HG03469 (cell line): Measurements from ENCODE around the gene ABHD3.
A peak's percentile ranks its signal among the peaks of the same experiment; 100 is the strongest.
"Not testable (repeated sequence)": the region's sequence is repeated elsewhere in the genome, so short reads cannot be mapped to it uniquely, and the experiment has no call there.

Experiments used
- ATAC-seq: cut with Tn5 transposase; IDR thresholded peaks from one replicate; pipeline ENCODE4 v1.9.1; 2021; ENCODE audit warnings: mild to moderate bottlenecking, moderate library complexity, moderate number of reproducible peaks; ENCODE audit not compliant: unreplicated experiment

The ABHD3 gene, protein sequence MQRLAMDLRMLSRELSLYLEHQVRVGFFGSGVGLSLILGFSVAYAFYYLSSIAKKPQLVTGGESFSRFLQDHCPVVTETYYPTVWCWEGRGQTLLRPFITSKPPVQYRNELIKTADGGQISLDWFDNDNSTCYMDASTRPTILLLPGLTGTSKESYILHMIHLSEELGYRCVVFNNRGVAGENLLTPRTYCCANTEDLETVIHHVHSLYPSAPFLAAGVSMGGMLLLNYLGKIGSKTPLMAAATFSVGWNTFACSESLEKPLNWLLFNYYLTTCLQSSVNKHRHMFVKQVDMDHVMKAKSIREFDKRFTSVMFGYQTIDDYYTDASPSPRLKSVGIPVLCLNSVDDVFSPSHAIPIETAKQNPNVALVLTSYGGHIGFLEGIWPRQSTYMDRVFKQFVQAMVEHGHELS

DNA sequence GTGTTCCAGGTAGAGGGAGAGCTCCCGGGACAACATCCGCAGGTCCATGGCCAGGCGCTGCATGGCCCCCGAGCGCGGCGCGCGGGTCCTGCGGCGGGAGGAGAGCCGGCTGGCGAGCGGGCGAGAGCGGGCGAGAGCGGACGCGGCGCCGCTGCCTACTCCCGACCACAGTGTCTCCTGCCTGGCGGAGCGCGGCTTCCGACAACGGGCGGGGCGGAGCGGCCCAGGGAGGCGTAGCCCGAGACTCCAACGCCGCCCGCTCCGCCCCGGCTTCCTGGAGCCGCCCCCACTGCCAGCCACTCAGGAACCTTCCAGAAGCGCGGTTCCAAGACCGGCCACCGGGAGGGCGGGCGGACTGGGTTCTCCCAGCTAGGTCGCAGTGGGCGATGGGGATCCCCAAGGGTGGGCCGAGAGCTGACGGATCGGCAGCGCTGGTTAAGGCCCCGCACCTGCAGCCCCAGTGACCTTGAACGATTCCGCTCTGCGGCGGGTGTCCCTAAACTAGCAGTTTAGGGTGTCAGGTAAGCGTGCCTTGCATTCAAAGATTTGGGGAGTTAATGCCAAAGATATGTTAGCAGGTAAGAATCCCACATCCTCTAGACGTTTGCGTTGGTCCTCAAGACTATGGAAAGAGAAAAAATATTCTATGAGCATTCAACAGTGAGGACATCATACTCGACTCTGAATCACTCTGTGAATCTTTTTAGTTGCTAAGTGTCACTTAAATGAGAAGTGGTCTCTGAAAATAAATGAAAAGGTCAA lies at the start of gene ABHD3:
TSS of gene ABHD3 (minus strand) at position 172 of the 762 bp plus-strand sequence. CDS start at position 63, 109 bp downstream.
- ATAC-seq, result peak; percentile 83

DNA sequence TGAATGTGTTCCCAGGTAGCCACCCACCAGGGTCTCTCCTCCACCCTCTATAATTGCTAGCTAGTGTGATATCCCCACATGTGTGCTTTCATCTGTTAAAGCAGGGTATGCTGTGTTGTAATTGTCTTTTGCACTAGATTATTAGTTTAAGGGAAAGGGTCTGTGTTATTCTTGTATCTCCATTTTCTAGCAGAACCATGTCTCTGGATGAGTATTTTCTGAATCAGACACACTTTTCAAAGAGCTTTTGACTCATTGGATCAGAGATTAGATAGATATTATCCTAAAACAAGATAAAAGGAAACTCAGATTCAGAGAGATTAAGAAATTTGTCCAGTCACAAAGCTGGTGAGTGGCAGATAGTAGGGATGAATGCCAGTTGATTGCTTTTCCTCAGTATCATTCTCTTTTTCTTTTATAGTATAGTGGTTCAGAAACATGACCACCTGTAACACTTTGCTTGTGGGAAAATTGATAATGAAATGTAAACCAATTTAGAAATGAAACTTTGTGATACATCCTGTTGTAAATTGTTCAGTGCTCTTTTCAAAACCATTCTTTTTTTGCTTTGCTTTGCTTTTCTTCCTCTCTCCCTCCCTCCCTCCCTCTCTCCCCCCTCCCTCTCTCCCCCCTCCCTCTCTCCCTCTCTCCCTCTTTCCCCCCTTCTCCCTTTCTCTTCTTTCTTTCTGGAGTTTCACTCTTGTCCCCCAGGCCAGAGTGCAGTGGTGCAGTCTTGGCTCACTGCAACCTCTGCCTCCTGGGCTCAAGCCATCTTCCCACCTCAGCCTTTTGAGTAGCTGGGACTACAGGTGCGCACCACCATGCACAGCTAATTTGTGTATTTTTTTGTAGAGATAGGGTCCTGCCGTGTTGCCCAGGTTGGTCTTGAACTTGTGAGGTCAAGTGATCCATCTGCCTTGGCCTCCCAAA lies 43.5 kb upstream of the ABHD3 start:
- ATAC-seq, result no peak

DNA sequence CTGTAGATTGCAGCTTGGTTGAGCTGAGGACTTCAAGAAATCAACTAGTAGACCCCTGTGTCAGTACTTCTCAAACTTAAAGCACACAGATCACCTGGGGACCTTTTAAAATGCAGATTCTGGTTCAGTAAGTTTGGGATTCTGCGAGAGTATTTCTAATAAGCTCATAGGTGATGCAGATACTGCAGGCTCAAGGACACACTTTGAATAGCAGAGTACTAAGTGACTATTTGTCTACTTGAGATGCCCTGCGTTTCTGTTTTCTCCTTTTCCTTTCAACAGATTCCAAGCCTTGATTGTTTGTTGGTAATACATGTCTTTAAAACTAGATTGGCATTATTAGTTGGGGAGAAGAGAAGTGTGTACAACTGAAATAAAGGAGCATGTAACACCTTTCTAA lies 42.7 kb upstream of the ABHD3 start:
- ATAC-seq, result no peak

DNA sequence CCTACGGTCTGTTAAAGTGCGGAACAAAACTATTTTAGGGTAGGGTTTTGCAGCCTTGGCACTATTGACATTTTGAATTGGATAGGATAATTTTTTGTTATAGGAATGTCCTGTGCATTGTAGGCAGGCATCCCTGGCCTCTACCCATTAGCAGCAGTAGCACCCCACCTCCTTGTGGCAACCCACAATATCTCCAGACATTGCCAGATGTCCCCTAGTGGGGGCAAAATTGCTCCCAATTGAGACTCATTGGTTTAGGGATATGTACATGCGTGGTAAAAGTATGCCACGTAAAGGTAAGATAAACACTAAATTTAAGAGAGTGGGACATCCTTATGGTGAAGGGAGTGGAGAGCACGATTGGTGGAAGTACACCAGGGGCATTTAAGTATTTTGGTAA lies 40.7 kb upstream of the ABHD3 start:
- no peak for ATAC-seq

DNA sequence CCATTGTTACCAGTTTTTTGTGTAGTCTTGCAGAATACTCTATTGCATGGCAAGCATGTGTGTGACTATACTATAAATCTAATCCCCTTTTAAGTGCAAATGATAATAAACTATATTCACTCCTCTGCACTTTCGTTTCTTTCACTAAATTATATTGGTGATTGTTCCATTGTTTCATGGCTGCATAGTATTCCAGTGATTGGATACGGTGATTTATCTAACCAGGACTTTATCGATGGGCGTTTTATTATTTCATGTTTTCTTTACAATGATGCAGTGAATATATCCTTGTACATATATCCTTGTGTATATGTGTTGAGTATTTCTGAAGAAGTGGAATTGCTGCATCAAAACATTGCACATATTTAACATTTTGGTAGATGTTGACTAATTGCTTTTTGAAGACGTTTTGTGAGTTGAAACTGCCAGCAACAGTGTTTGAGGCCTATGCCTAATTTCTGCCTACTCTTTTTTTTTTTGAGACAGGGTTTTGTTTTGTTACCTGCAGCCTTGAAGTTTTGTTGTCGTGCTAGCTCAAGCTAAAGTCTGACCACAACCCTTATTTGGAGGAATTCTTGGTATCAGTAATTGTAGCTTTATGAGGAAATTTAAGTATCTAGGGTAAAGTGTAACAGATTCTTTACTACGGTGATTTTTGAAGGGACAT lies 38.7 kb upstream of the ABHD3 start:
- ATAC-seq, result no peak

DNA sequence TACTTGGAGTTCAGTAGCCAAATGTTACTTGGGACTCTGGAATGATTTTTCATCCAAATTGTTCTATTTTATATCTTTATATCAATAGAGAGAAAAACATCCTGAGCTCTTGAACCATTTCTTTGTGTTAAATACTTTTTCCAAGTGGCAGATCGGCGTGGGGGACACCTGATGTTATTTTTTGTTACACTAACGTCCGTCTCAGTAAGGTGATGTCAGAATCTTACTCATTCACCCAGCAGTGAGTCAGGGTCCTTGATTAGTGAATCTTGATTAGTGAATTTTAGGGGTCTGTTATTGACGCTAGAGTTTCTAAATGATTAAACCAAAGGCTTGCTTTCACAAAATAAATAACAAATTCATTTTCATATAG lies 37.7 kb upstream of the ABHD3 start:
- no peak for ATAC-seq

DNA sequence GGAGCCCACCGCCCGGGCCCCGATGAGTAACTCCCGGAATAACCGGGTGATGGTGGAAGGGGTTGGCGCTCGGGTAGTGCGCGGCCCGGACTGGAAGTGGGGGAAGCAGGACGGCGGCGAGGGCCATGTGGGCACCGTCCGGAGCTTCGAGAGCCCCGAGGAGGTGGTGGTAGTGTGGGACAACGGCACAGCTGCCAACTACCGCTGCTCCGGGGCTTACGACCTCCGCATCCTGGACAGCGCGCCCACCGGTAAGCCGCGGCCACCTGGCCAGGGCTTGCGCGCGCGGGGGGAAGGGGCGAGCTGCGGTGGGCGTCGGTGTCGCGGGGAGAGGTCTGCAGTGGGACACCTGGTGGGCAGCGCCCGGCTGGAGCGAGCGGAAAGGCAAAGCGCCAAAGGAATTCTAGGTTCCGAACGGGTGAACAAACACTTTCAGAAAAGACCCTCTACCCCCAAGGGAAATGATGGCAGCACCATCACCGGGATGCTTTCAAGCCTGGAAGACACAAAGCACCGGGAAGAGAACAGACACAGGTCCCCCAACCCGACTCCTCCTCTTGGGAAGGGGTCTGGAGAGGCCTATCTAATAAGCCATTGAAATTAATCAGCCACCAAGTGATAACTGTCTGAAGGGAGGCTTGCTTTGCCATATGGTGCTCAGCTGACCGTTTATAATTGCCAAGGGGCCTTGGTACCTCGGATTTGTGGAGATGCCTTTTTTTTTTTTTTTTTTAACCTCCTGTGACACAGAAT lies 37.2 kb upstream of the ABHD3 start:
- ATAC-seq, result no peak

DNA sequence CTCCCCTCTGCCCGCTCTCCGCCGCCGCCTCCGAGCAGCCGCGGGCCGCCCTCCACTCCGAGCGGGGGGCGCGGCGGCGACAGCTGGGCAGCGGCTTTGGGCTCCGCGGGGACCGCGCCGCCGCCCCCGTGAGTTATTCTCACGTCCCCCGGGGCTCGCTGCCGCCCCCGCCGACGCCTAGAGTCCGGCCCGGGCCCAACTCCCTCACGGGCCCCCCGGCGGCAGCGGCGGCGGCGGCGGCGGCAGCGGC lies 36.7 kb upstream of the ABHD3 start:
- peak; percentile 12 for ATAC-seq

DNA sequence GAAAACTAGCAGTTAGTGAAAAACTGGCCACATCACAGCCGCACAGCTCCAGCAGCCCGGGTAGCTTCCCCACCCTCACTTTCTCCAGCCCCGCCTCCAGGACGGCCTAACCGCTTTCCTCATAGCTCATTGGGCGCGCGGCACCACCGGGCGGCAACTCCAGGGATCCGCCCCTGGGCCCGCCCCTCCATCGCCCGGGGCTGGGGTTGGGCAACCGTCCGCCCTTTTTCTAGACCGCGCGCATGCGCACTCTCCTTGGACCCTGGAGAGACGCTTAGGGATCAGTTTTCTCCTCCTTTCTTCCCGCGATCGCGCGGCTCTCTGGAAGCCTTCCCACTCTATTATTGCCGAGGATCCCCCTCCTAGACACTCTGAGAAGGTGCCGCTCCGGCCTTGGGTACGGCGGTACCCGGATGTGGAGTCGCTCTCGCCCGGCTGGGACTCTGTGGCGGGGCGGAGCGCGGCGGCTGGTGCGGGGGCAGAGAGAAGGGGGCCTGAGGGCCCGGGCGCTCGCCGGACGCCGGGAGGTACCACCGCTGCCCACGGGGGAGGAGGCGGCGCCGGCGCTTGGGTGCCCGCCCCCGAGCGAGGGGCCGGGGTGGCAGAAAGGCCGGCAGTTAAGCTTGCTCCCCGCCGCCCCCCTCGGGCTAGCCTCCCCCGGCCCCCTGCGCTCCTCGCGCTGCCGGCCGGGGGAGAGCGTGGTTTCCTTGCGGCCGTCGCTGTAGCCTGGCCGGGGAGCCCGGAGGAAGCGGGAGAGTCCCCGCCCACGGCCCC lies 36.2 kb upstream of the ABHD3 start, which contains the start of gene MIB1:
TSS of gene MIB1 (plus strand) at position 255 of the 774 bp plus-strand sequence. CDS start 792 bp downstream, outside the sequence.
- ATAC-seq, result peak; percentile 94

DNA sequence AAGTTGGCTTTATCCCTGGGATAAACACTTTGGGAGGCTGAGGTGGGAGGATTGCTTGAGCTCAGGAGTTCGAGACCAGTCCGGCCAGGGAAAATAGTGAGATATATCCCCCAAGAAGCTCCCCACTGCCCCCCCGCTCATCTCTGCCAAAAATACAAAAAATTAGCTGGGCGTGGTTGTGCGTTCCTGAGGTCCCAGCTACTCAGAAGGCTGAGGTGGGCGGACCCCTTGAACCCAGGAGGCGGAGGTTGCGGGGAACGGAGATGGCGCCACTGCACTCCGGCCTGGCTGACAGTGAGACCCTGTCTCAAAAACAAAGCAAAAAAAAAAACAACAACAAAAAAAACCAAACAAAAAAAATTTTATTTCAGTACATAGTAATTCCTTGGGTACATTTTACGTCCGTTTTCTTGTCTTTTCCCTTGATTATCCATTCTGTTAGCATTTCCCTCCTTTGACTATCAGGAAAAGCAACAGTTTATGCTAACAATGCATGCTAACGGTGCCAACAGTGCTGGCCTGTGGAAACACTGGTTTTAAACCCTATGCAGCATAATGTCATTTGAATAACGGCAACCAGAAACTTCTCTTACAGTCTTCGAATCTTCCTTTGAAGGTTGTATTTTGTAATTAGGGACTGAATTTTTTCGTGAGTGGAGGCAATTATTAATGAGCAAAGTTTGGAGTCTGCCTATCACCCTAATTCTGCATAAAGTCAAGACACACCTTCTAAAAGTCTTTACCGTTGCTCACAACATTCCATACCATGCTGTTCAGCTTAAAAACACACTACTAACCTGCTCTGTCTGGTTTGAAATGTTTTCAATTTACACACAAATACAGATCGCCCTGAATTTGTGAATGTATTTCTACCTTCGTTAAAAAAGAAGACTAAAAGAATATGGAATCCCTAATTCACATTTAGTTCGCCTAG lies 35.3 kb upstream of the ABHD3 start:
- peak; percentile 14 for ATAC-seq

DNA sequence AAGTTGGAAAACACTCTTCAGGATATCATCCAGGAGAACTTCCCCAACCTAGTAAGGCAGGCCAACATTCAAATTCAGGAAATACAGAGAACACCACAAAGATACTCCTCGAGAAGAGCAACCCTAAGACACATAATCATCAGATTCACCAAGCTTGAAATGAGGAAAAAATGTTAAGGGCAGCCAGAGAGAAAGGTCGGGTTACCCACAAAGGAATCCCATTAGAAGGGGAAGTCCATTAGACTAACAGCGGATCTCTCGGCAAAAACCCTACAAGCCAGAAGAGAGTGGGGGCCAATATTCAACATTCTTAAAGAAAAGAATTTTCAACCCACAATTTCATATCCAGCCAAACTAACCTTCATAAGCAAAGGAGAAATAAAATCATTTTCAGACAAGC lies 32.4 kb upstream of the ABHD3 start:
- not testable (repeated sequence) for ATAC-seq

DNA sequence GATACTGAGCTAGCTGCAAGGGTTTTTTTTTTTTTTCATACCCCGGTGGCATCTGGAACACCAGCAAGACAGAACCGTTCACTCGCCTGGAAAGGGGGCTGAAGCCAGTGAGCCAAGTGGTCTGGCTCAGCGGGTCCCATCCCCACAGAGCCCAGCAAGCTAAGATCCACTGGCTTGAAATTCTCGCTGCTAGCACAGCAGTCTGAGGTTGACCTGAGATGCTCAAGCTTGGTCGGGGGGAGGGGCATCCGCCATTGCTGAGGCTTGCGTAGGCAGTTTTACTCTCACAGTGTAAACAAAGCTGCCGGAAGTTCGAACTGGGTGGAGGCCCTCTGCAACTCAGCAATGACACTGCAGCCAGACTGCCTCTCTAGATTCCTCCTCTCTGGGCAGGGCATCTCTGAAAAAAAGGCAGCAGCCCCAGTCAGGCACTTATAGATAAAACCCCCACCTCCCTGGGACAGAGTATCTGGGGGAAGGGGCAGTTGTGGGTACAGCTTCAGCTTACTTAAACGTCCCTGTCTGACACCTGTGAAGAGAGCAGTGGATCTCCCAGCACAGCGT lies 31.0 kb upstream of the ABHD3 start:
- ATAC-seq, result no peak

DNA sequence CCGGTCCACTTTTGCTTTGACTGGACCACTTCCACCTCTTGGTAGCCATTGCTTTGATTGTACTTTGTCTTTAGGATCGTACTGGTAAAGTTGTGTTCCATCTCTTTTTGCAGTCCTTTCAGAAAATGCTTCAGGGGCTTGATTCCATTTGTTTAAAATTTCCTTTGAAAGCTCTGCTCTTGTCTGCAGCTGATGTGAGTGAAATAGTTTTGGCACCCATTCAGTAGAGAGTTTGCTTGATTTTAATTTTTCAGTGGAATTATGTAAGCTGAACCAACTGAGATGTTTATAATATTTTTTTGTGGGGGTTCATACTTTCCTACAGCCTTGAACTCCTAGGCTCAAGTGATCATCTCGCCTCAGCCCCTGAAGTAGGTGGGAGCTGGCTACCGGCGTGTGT lies 28.4 kb upstream of the ABHD3 start:
- ATAC-seq, result no peak

DNA sequence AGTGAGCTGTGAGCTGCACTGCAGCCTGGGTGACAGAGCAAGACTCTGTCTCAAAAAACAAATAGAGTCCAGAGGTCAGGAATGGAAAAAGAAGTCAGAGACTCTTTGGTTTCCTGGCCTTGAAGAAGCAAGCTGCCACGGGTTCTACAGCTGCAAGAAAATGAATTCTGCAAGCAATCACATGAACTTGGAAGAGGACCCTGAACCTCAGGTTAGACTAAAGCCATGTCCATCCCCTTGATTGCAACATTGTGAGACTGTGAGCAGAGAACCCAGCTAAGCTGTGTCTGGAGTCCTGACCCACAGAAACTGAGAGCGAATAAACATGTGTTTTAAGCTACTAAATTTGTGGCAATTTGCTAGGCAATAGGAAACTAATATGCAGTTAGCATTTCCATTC lies 23.1 kb upstream of the ABHD3 start:
- no peak for ATAC-seq

DNA sequence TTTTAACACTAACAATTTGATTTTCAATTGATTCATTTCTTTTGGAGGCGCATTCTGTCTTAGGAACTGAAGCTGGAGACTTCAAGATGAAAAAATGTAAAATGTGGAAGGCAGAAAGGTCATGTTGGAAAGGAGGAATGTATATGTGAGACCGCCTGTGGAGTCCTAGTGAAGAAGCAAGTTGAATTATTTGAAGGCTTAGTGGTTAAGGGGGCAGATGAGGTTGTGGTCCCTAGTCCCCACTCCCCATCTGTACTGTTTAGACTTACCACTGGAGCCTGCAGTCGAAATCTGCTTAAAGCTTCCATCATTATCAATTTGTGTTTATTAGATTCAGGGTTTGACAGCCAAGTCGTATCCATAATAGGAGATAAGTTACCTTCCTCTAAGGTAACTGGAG lies 20.6 kb upstream of the ABHD3 start:
- ATAC-seq, result no peak

DNA sequence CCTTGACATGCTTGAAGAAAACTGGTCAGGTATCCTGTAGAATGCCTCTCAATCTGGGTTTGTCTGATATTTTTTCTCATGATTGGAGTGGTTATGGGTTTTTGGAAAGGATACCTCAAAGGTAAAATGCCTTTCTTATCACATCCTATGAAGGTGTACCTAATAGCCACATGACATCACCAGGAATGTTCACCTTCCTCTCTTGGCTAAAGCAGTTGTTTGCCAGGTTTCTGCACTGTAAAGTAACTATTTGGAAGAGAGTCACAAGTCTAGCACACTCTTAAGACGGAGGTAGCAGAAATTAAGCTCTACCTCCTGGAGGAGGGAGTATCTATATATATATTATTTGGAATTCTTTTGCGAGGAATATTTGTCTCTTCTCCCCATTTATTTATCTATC lies 18.1 kb upstream of the ABHD3 start:
- no peak for ATAC-seq

DNA sequence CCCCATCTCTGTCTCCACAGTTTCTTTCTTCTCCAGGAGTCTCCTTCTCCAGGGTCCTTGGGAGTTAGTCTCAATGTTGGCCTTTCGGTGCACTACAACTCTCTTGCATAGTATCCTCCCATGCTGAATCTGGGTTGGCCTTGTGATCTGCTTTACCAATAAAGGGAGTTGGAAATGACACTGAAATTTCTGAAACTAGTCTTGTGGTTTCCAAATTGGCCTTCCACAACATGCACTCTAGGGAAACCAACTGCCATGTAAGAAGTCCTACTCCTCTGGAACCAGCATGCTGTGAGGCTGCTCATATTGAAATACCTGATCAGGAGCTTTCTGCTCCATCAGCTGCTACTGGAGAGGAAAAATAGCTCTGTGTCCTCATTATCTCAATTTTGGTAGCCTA lies 9.9 kb upstream of the ABHD3 start:
- ATAC-seq, result no peak

DNA sequence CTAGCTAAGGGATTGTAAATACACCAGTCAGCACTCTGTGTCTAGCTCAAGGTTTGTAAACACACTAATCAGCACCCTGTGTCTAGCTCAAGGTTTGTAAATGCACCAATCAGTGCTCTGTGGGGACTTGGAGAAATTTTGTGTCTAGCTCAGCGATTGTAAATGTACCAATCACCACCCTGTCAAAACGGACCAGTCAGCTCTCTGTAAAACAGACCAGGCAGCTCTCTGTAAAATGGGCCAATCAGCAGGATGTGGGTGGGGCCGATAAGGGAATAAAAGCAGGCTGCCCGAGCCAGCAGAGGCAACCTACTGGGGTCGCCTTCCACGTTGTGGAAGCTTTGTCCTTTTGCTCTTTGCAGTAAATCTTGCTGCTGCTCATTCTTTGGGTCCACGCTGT lies 2.6 kb upstream of the ABHD3 start:
- not testable (repeated sequence) for ATAC-seq
